ENCODE data around the gene GAS6.
"Not testable (repeated sequence)": the region's sequence is repeated elsewhere in the genome, so short reads cannot be mapped to it uniquely, and the experiment has no call there.

The GAS6 gene
- total RNA-seq: 0.20 to 7.3 (median 2.2) reads per million in 9 experiments

DNA sequence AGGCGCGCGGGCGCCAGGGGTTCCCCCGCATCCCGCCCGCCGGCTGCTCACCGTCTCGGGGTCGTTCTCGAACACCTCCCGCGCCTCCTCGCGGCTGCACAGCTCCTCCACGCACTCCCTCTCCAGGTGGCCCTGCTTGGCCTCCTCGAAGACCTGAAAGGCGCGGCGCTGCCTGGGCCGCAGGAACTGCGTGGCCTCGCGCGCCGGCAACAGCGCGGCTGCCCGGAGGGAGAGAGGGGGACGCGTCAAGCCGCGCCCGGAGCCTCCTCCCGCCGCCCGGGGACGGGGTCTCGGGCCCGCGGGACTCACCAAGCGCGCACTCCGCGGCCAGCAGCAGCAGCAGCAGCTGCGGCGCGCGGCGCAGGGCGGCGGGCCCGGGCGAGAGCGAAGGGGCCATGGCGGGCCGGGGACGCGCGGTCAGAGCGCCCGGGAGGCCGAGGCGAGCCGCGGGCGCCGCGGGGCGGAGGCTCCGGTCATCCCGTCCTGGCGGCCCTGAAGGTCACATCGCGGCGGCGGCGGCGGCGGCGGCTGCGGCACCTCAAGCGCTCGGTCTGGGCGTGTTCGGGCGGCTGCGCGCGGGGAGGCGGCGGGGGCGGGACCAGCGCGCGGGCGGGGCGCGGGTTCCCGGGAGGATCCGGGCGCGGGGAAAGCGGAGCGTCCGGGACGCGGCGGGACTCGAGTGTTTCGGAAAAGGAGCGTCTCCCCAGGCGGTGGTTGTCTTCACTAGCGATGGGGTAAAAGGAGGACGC lies at the start of gene GAS6:
GAS6 (minus strand) TSS at position 553 of the 749 bp plus-strand sequence; CDS start at position 397, 156 bp downstream.
- H3K4me3 Mint-ChIP-seq: peak within 1 kb of the TSS; percentile 56 to 77
- peaks cover 2 to 8% of the 10 kb centered on the region in 2 donors for H3K9me3 Mint-ChIP-seq
- ATAC-seq (replicated peaks) (peak; percentile 67), DNase-seq (no peak)
- H3K27me3 Mint-ChIP-seq: peaks cover 48 to 62% of the 10 kb centered on the region in 2 donors
- no peak within 1 kb of the TSS for H3K27ac Mint-ChIP-seq
- H3K4me1 Mint-ChIP-seq (ENCODE audit: low read depth in 2 of 2): peaks cover 12 to 13% of the 10 kb centered on the region in 2 donors
- peaks cover 4% of the 10 kb centered on the region for H3K36me3 Mint-ChIP-seq (ENCODE audit: insufficient read depth)

DNA sequence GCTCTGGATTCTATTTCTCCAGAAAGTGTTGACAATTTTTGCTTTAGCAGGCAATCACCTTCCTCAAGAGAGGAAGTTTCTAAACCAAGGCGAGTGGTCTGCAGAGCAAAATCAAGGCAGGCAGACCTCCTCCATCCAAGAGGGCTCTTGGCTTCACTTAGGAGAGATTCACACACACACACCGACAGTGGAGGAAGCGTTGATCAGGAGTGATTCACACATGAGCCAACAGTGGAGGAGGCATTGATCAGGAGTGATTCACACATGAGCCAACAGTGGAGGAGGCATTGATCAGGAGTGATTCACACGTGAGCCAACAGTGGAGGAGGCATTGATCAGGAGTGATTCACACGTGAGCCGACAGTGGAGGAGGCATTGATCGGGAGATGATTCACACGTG lies 49.5 kb upstream of the GAS6 start:
- not testable (repeated sequence) for ATAC-seq (replicated peaks); H3K27ac Mint-ChIP-seq; DNase-seq; H3K9me3 Mint-ChIP-seq; H3K36me3 Mint-ChIP-seq (ENCODE audit: insufficient read depth); H3K4me3 Mint-ChIP-seq
- Mint-ChIP-seq H3K27me3 (peaks cover 71% of the 10 kb centered on the region in 2 donors), H3K4me1 (ENCODE audit: low read depth in 2 of 2) (peaks cover 0 to 11% of the 10 kb centered on the region in 2 donors)

DNA sequence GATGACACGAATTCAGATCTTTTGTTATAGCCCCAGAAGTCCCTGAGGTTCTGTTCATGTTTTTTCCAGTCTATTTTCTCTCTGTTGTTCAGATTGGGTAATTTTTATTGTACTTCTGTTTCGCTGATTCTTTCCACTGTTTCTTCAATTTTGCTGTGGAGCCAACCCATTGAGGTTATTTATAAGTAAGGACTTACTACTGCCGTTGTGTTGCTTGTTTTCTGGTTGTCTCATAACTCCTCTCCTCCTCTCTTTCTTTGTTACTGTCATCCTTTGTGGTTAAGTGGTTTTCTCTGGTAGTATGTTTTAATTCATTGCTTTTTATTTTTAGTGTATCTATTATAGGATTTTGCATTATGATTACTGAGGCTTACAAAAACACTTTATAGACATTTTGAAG lies 48.7 kb upstream of the GAS6 start:
- Mint-ChIP-seq H3K27me3 (peaks cover 72 to 79% of the 10 kb centered on the region in 2 donors), H3K9me3 (no peaks in the 10 kb centered on the region), H3K36me3 (ENCODE audit: insufficient read depth) (no peaks in the 10 kb centered on the region), H3K4me1 (ENCODE audit: low read depth in 2 of 2) (peaks cover 0 to 16% of the 10 kb centered on the region in 2 donors), H3K27ac (no peak overlapping the region), H3K4me3 (no peak overlapping the region)
- ATAC-seq (replicated peaks) (no peak), DNase-seq (no peak)

DNA sequence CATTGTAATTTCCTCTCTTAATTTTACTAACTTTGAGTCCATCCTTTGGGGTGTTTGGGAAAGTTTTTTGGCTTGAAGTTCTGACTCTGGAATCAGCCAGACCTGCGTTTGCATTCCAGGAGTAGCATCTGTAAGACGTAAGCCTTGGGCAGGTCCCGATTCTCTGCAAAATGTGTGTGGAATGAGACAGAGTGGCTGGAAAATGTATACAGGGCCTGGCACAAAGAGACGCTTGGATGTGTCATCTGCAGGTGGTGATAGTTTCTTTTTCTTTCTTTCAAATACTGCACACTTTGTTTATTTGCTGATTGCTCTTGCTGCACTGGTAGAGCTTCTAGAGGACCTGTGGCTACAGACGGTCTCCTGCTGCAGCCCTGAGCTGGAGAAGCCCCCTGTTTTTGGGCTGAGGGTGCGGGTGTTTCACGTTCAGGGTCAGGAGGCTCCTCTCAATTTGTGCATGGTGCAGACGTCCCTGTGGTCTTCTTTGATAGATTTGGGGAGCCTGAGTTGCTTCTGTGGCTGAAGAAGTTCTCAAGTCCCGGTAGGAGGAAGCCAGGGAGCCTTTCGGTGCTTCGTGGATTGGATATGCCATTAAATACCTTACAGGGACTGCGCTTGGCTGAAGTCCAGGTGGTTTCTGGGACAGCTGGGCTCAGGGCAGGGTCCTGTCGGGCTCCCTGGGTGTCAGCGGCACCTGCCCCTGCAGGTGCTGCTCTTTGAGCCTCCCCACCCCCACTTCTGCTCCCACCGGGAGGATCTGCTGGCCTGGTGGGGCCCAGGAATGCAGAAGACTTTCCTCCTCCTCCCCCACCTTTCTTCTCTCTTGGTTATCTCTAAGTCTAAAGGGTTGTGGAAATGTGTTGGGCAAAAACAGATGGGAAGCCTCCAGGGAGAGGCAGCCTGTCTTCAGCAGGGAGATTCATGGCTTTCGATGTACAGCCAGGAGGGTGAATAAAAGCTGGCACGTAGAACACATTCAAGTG lies 44.0 kb upstream of the GAS6 start:
- DNase-seq: no peak
- H3K27ac Mint-ChIP-seq: no peak overlapping the region
- no peaks in the 10 kb centered on the region for H3K9me3 Mint-ChIP-seq
- no peak for ATAC-seq (replicated peaks)
- no peak overlapping the region for H3K4me3 Mint-ChIP-seq
- H3K27me3 Mint-ChIP-seq: peaks cover 30 to 46% of the 10 kb centered on the region in 2 donors
- H3K36me3 Mint-ChIP-seq (ENCODE audit: insufficient read depth): no peaks in the 10 kb centered on the region
- H3K4me1 Mint-ChIP-seq (ENCODE audit: low read depth in 2 of 2): peaks cover 0 to 13% of the 10 kb centered on the region in 2 donors

DNA sequence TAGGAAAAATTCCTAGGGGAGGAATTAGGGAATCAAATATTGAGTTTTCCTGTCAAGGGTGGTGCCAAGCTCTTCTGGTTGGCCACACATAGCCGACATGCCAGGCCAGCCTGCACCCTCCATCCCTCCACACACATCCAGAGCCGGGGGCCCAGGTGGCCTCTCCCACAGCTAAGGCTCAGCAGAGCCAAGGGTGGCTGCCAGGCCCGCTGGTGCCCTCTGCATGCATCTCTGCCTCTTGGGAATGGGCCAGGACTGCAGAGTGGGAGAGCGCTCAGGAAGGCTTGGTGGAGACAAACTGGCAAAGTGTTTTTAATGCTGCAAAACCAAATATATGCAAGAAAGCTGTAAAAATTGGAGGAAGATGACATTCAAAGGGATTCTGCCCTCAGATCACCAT lies 42.7 kb upstream of the GAS6 start:
- Mint-ChIP-seq H3K27ac (no peak overlapping the region), H3K4me3 (no peak overlapping the region), H3K4me1 (ENCODE audit: low read depth in 2 of 2) (peaks cover 0 to 12% of the 10 kb centered on the region in 2 donors), H3K36me3 (ENCODE audit: insufficient read depth) (no peaks in the 10 kb centered on the region), H3K9me3 (no peaks in the 10 kb centered on the region), H3K27me3 (peaks cover 20 to 34% of the 10 kb centered on the region in 2 donors)
- ATAC-seq (replicated peaks) (no peak), DNase-seq (no peak)

DNA sequence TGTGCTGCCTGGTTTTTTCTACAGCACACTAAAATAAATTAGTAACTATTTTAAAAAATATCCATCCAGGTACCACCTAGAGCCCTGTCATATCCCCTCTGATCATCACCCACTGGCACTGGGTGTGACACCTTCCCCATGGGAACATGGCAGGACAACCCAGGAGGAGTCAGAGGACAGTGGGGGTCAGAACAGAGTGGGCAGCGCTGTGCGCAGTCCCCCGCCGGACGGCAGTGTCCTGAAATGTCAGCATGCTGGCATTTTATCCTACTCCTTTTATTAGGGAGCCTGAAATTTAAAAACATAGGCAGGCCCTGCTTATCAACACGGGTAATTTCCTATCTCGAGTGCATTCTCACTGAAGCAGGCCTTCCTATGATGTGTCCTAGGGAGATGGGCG lies 42.1 kb upstream of the GAS6 start:
- no peak for ATAC-seq (replicated peaks)
- Mint-ChIP-seq H3K36me3 (ENCODE audit: insufficient read depth) (no peaks in the 10 kb centered on the region), H3K27ac (no peak overlapping the region), H3K4me3 (no peak overlapping the region), H3K4me1 (ENCODE audit: low read depth in 2 of 2) (peaks cover 0 to 12% of the 10 kb centered on the region in 2 donors), H3K27me3 (peaks cover 16 to 28% of the 10 kb centered on the region in 2 donors), H3K9me3 (no peaks in the 10 kb centered on the region)
- DNase-seq: no peak

DNA sequence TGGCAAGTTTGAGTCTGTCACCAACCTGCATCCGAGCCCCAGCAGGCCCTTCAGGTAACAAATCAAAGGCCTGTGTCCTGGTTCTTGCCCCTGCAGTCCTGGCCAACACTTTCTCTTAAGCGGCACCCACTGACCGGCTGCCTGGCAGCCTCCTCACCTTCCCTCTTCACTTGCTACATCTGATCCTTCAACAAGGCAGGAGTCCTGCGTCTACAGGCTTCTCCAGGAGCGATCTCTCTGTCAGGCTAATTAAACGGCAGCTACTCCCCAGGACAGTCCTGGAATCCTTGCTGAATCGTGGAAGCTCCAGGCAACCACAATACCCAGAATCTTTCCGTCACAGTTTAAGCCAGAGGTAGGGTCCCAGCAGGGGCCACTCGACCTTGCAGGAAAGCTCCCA lies 41.1 kb upstream of the GAS6 start:
- Mint-ChIP-seq H3K27me3 (peaks cover 11 to 19% of the 10 kb centered on the region in 2 donors), H3K36me3 (ENCODE audit: insufficient read depth) (no peaks in the 10 kb centered on the region), H3K4me3 (no peak overlapping the region), H3K9me3 (no peaks in the 10 kb centered on the region), H3K27ac (no peak overlapping the region), H3K4me1 (ENCODE audit: low read depth in 2 of 2) (peaks cover 0 to 12% of the 10 kb centered on the region in 2 donors)
- ATAC-seq (replicated peaks): no peak
- no peak for DNase-seq

DNA sequence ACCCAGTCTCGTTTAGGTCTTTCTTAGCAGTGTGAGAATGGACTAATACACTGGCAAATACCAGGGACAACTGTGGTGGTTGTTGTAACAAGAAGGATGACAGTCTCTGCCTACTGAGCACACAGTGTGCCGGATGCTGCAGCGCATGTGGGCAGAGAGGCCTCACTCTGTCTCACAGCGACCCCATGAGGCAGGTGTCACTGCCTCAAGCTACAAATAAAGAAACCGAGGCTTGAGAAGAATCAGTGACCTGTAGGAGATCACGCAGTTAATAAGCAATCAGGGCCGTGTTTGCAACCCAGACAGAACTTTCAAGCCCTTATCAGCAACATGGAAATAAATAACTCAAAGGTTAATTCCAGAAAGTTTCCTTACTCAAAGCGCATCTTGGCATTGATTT lies 40.5 kb upstream of the GAS6 start:
- no peaks in the 10 kb centered on the region for H3K36me3 Mint-ChIP-seq (ENCODE audit: insufficient read depth)
- H3K27ac Mint-ChIP-seq: no peak overlapping the region
- peaks cover 0 to 12% of the 10 kb centered on the region in 2 donors for H3K4me1 Mint-ChIP-seq (ENCODE audit: low read depth in 2 of 2)
- DNase-seq (peak in 2 of 3 experiments; percentile 14 to 23), ATAC-seq (replicated peaks) (peak; percentile 69)
- H3K27me3 Mint-ChIP-seq: peaks cover 11 to 18% of the 10 kb centered on the region in 2 donors
- no peak overlapping the region for H3K4me3 Mint-ChIP-seq
- no peaks in the 10 kb centered on the region for H3K9me3 Mint-ChIP-seq

DNA sequence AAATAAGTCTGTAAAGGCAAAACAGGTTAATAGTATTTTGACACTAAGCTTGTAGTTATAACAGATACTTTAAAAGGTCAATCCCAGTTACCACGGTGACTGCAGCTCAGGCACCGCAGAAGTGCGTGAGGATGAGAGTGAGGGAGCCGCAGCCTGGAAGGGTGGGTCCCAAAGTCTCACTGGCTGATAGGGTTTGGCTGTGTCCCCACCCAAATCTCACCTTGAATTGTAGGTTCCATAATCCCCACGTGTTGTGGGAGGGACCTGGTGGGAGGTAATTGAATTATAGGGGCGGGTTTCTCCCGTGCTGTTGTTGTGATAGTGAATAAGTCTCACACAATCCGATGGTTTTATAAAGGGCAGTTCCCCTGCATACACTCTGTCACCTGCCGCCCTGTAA lies 40.0 kb upstream of the GAS6 start:
- ATAC-seq (replicated peaks) (no peak), DNase-seq (no peak)
- Mint-ChIP-seq H3K27me3 (peaks cover 11 to 13% of the 10 kb centered on the region in 2 donors), H3K36me3 (ENCODE audit: insufficient read depth) (no peaks in the 10 kb centered on the region), H3K9me3 (no peaks in the 10 kb centered on the region), H3K4me3 (no peak overlapping the region), H3K4me1 (ENCODE audit: low read depth in 2 of 2) (peaks cover 0 to 9% of the 10 kb centered on the region in 2 donors), H3K27ac (no peak overlapping the region)

DNA sequence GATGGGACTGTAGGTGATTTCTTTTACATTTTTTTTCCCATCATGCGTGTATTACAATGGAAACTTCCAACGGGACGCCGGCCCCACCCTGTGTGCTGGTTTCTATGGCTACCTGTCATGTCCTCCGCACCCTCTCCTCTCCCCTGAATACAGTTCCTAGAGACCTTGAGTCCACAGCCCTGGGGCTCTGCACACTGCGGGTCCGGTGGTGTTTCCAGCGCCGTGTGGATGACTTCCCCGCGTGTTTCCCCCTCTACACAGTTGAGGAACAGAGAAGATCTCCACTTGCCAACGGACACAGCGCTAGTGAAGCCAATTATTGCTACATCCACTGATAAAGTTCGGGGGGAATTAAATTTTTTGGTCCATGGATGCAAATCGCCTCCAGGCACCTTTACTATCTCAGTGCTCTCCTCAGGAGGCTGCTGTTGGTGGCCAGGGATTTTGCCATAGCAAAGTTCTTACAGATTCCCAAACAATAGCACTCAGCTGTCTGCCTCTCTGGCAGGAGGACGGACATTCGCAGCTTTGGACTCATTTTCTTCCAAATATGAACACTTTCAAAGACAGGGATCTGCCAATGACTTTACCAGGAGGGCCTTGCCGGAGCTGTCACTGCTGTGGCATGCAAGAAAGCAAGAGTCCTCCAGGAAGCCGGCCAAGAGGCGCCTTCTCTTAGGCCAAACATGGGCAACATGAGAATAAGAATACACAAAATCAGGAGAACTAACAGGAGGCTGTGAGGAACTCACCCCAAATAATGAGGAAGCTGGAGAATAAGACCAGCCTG lies 39.3 kb upstream of the GAS6 start:
- no peak for ATAC-seq (replicated peaks)
- Mint-ChIP-seq H3K9me3 (no peaks in the 10 kb centered on the region), H3K27ac (no peak overlapping the region), H3K4me1 (ENCODE audit: low read depth in 2 of 2) (peaks cover 0 to 6% of the 10 kb centered on the region in 2 donors), H3K27me3 (peaks cover 8 to 13% of the 10 kb centered on the region in 2 donors), H3K36me3 (ENCODE audit: insufficient read depth) (no peaks in the 10 kb centered on the region), H3K4me3 (no peak overlapping the region)
- no peak for DNase-seq

DNA sequence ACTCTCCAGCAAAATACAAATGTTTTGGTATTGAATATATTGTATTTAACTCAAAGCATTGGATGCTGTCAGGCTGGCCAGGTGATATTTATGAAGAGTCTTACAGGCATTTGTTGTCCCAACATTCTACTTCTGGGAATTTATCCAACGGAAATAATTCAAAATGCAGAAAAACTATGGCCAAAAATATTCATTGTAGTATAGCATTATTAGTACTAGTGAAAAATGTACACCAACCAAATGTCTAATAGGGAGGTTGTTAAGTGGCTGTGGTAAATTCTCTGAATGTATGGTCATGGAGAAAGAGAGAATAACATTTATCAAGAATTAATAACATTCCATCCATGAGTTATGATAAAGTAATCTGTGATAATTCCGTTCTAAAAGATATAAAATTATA lies 38.6 kb upstream of the GAS6 start:
- Mint-ChIP-seq H3K9me3 (no peaks in the 10 kb centered on the region), H3K27ac (no peak overlapping the region), H3K4me3 (no peak overlapping the region), H3K36me3 (ENCODE audit: insufficient read depth) (no peaks in the 10 kb centered on the region), H3K4me1 (ENCODE audit: low read depth in 2 of 2) (peaks cover 0 to 3% of the 10 kb centered on the region in 2 donors), H3K27me3 (peaks cover 5 to 13% of the 10 kb centered on the region in 2 donors)
- ATAC-seq (replicated peaks): no peak
- no peak for DNase-seq

DNA sequence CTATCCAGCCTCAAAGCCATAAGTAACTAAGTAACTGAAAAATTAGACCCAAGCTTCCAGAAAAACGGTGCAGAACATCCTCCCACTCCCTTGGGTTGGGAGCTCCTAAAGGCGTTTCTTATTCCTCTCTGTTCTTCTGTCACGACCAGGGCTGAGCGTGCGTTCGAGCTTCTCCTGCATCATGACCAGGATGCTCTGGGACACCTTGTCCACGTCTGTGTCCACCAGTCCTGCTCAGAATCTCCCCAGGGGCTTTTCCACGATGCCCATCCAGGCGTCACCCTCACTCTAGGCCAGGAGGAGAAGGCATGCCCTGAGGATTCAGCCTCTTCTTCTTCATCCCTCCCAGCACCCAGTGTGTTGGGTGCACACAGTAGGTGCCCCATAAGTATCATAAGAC lies 37.8 kb upstream of the GAS6 start:
- Mint-ChIP-seq H3K27ac (no peak overlapping the region), H3K4me1 (ENCODE audit: low read depth in 2 of 2) (peaks cover 0 to 3% of the 10 kb centered on the region in 2 donors), H3K27me3 (peaks cover 12 to 18% of the 10 kb centered on the region in 2 donors), H3K36me3 (ENCODE audit: insufficient read depth) (no peaks in the 10 kb centered on the region), H3K4me3 (no peak overlapping the region), H3K9me3 (no peaks in the 10 kb centered on the region)
- ATAC-seq (replicated peaks): no peak
- DNase-seq: no peak

DNA sequence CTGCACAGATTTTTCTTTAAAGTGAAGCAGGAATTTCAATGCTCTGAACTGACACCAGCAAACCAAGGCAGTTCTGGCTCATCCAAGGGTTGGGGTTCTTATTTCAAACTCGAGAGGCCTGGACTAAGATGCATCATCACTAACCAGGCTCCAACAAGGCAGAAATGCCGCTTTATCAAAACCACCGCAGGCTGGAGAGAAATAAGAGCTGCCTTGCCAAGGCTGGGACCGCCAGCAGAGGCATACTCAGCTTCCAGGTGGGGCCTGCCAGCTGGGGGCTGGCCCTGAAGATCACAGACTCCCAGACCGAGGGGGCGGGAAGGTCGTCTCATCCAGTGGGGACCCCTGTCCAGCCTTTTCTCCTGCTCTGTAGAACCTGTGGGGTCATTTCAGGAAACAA lies 37.4 kb upstream of the GAS6 start:
- H3K27me3 Mint-ChIP-seq: peaks cover 16 to 23% of the 10 kb centered on the region in 2 donors
- H3K4me1 Mint-ChIP-seq (ENCODE audit: low read depth in 2 of 2): peaks cover 0 to 3% of the 10 kb centered on the region in 2 donors
- H3K36me3 Mint-ChIP-seq (ENCODE audit: insufficient read depth): no peaks in the 10 kb centered on the region
- H3K27ac Mint-ChIP-seq: no peak overlapping the region
- no peak for ATAC-seq (replicated peaks)
- H3K4me3 Mint-ChIP-seq: no peak overlapping the region
- H3K9me3 Mint-ChIP-seq: no peaks in the 10 kb centered on the region
- DNase-seq: no peak

All from effector memory CD8-positive, alpha-beta T cell (primary cell).